GM12892 (cell line): ENCODE measurements around the gene LRP11.

Source experiments
- DNase-seq: peaks from one replicate; pipeline ENCODE4 v3.0.0; 2011; ENCODE audit not compliant: insufficient read length
- FAIRE-seq: peaks from 2 replicates; lab custom pipeline; 2011; peaks lifted over from hg19 to GRCh38; lab: Jason Lieb, UNC
- POLR2A ChIP-seq: IDR thresholded peaks from 2 replicates; pipeline ENCODE4 v1.6.1; 2011; ENCODE audit warnings: low read depth, low read length, control low read depth
- POLR2AphosphoS5 ChIP-seq: IDR thresholded peaks from 2 replicates; pipeline ENCODE4 v1.6.1; 2011; ENCODE audit warnings: low read depth, low read length, control low read depth
- TAF1 ChIP-seq: IDR thresholded peaks from 2 replicates; pipeline ENCODE4 v1.6.1; 2011; ENCODE audit warnings: low read depth, mild to moderate bottlenecking, control low read depth, low read length, borderline replicate concordance

The LRP11 gene

GRCh38 chr6:149783551-149783950 lies 80.6 kb downstream of the LRP11 start:
- TF ChIP-seq POLR2A (no peak), TAF1 (no peak), POLR2AphosphoS5 (no peak)
- FAIRE-seq (no peak), DNase-seq (no peak)

DNA sequence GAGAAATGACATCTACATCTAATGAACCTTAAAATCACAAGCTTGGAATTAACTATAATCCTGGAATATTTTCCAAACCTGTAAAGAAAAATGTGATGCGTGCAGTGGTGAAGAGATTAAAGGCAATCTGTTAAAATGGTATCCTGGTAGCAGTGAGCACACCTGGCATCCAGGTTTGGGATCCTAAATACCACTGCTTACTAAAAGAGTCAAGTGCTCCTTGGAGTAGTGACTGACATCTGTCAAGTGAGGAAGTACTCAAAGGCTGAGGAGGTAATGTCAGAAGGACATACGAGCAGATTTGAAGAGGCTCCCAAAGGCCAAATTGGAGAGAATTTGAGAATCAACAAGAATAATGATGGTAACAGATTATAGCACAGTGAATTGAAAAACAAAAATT lies 81.8 kb downstream of the LRP11 start:
- TF ChIP-seq TAF1, result no peak
- no peak for TF ChIP-seq POLR2A
- no peak for TF ChIP-seq POLR2AphosphoS5
- FAIRE-seq, result no peak
- no peak for DNase-seq

DNA sequence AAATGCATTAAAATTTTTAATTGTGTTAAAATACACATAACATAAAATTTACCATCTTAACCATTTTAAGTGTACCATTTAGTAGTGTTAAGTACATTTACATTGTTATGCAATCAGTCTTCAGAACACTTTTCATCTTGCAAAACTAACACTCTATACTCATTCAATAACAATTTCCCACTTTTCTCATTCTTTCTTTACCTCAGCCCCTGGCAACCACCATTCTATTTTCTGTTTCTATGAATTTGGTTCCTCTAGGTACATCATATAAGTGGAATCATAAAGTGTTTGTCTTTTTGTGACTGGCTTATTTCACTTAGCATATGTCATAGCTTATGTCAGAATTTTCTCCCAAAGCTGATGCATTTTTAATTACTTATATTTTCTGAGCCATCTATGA lies 82.4 kb downstream of the LRP11 start:
- DNase-seq, result no peak
- TF ChIP-seq TAF1, result no peak
- TF ChIP-seq POLR2A, result no peak
- no peak for TF ChIP-seq POLR2AphosphoS5
- no peak for FAIRE-seq

- DNase-seq, result no peak
- FAIRE-seq, result no peak
- TF ChIP-seq TAF1 (no peak), POLR2AphosphoS5 (no peak), POLR2A (no peak)
Measured at GRCh38 chr6:149779644-149779963, 84.6 kb downstream of the LRP11 start.

DNA sequence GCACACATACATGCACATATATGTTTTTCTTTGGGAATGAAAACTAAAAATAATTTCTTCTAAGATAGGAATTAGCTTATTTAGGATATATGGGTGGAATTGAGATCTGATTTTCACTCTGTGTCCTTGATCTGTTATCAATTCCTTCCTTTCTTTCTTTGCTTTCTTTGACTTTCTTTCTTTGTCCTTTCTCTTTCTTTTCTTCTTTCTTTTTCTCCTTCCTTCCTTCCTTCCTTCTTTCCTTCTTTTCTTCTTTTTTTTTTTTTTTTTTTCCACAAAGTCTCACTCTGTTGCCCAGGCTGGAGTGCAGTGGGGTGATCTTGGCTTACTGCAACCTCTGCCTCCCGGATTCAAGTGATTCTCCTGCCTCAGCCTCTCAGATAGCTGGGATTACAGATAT lies 86.5 kb downstream of the LRP11 start:
- DNase-seq, result no peak
- FAIRE-seq, result no peak
- TF ChIP-seq POLR2A (no peak), POLR2AphosphoS5 (no peak), TAF1 (no peak)

- FAIRE-seq (no peak), DNase-seq (no peak)
- TF ChIP-seq POLR2A, result no peak
- no peak for TF ChIP-seq TAF1
- TF ChIP-seq POLR2AphosphoS5, result no peak
Measured at GRCh38 chr6:149771925-149772324, 92.2 kb downstream of the LRP11 start.

DNA sequence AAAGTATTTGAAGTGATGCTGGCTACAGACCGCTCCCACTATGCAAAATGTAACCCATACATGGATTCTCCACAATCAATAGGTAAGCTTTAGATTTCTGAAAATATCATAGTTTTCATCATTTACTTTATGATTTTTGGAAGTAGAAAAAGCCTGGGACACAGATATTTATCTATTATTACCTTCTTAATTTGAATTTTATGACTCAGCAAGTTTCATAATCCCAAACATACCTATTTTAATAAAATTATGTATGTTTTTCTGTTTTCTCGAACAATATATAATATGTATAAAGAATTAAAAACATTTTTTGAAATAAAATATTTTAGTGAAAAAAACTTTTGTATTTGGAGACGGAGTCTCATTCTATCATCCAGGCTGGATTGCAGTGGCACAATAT lies 93.0 kb downstream of the LRP11 start:
- FAIRE-seq, result no peak
- no peak for DNase-seq
- no peak for TF ChIP-seq TAF1
- no peak for TF ChIP-seq POLR2A
- TF ChIP-seq POLR2AphosphoS5, result no peak

GRCh38 chr6:149769676-149770075 lies 94.5 kb downstream of the LRP11 start:
- FAIRE-seq (no peak), DNase-seq (no peak)
- TF ChIP-seq POLR2A (no peak), POLR2AphosphoS5 (no peak), TAF1 (no peak)
